ENCODE results near the gene FRMD7.

FRMD7 gene

DNA sequence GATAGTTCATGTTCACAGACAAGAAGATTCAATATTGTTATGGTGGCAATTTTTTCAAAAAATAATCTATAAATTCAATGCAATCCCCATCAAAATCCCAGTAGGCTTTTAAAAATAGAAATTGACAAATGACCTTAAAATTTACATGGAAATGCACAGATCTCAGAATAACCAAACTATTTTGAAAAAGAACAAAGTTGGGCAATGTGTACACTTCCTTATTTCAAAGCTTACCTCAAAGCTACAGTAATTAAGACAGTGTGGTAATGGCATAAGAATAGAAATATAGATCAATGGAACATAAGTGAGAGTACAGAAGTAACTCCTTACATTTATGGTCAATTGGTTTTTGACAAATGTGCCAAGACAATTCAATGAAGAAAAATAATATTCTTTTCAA is 39.0 kb downstream of the FRMD7 start:
- peaks cover 0 to 4% (median 0%) of the 10 kb centered on the region in 4 donors for H3K4me1 ChIP-seq
- no peaks in the 10 kb centered on the region for H3K9me3 ChIP-seq
- TF ChIP-seq, protein P1, sequence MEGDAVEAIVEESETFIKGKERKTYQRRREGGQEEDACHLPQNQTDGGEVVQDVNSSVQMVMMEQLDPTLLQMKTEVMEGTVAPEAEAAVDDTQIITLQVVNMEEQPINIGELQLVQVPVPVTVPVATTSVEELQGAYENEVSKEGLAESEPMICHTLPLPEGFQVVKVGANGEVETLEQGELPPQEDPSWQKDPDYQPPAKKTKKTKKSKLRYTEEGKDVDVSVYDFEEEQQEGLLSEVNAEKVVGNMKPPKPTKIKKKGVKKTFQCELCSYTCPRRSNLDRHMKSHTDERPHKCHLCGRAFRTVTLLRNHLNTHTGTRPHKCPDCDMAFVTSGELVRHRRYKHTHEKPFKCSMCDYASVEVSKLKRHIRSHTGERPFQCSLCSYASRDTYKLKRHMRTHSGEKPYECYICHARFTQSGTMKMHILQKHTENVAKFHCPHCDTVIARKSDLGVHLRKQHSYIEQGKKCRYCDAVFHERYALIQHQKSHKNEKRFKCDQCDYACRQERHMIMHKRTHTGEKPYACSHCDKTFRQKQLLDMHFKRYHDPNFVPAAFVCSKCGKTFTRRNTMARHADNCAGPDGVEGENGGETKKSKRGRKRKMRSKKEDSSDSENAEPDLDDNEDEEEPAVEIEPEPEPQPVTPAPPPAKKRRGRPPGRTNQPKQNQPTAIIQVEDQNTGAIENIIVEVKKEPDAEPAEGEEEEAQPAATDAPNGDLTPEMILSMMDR (IDR thresholded peaks at IDR 0.05), result no peak
- H3K36me3 ChIP-seq, result no peaks in the 10 kb centered on the region
- DNase-seq, result no peak
- H3K27ac ChIP-seq, result no peak overlapping the region
- H3K27me3 ChIP-seq, result no peaks in the 10 kb centered on the region
- H3K4me3 ChIP-seq, result no peak overlapping the region
- intact Hi-C loops (cut with DNase I; ENCODE audit: low total_unique reads), result no loop called here

DNA sequence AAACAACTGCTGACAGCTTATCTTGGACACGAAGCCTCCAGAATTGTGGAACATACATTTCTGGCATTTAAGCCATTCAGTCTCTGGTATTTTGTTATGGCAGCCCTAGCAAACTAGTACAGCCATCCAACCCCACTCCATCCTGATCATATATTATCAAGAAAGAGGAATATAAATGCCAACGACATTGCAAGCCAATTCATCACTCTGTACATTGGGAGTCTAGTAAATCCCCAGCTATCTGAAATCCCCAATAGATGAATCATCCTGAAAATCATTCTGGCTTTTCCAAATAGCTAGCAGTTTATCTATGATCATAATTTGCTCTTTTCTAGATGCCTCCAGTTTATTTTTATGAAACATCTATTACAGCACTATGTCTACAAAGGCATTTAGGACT is 41.1 kb downstream of the FRMD7 start:
- Histone ChIP-seq H3K4me3 (no peak overlapping the region), H3K27ac (no peak overlapping the region), H3K4me1 (no peaks in the 10 kb centered on the region), H3K27me3 (no peaks in the 10 kb centered on the region), H3K36me3 (no peaks in the 10 kb centered on the region), H3K9me3 (no peaks in the 10 kb centered on the region)
- DNase-seq, result no peak
- TF ChIP-seq, protein P1 (IDR thresholded peaks at IDR 0.05), result no peak
- intact Hi-C loops (cut with DNase I; ENCODE audit: low total_unique reads), result no loop called here

GRCh38 chrX:132085786-132086185 is 42.0 kb downstream of the FRMD7 start:
- intact Hi-C loops (cut with DNase I; ENCODE audit: low total_unique reads), result no loop called here
- no peak overlapping the region for H3K4me3 ChIP-seq
- H3K36me3 ChIP-seq, result no peaks in the 10 kb centered on the region
- H3K4me1 ChIP-seq, result no peaks in the 10 kb centered on the region
- no peaks in the 10 kb centered on the region for H3K9me3 ChIP-seq
- TF ChIP-seq, protein P1 (IDR thresholded peaks at IDR 0.05), result no peak
- DNase-seq, result no peak
- no peak overlapping the region for H3K27ac ChIP-seq
- H3K27me3 ChIP-seq, result no peaks in the 10 kb centered on the region

GRCh38 chrX:132077912-132078311 is 49.9 kb downstream of the FRMD7 start:
- Histone ChIP-seq H3K4me1 (no peaks in the 10 kb centered on the region), H3K4me3 (no peak overlapping the region), H3K27ac (no peak overlapping the region), H3K9me3 (no peaks in the 10 kb centered on the region), H3K36me3 (no peaks in the 10 kb centered on the region), H3K27me3 (no peaks in the 10 kb centered on the region)
- TF ChIP-seq, protein P1 (IDR thresholded peaks at IDR 0.05), result no peak
- intact Hi-C loops (cut with DNase I; ENCODE audit: low total_unique reads), result no loop called here
- no peak for DNase-seq

- no peaks in the 10 kb centered on the region for H3K4me1 ChIP-seq
- DNase-seq, result no peak
- H3K27me3 ChIP-seq, result no peaks in the 10 kb centered on the region
- intact Hi-C loops (cut with DNase I; ENCODE audit: low total_unique reads), result no loop called here
- no peaks in the 10 kb centered on the region for H3K9me3 ChIP-seq
- H3K27ac ChIP-seq, result no peak overlapping the region
- TF ChIP-seq, protein P1 (IDR thresholded peaks at IDR 0.05), result no peak
- no peaks in the 10 kb centered on the region for H3K36me3 ChIP-seq
- H3K4me3 ChIP-seq, result no peak overlapping the region
These were observed 50.4 kb downstream of the FRMD7 start for GRCh38 chrX:132077414-132077813.

DNA sequence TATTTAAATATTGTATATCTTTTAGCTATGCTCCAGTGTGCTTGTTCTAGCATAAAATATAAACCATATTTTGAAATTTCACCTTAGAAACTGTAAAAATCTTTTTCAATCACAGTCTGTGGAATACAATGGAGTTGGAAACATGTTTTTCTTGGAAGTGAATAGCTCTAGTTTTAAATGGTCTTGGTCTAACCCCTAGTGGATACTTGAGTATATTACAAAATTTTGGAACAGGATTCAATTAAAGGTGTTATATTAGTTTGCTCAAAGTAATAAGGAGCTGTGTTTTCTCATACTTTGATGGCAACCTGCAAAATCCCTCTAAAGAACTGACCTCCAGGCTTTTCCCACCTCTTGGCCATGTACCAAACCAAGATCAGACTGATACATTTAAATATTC is 56.6 kb downstream of the FRMD7 start:
- no peaks in the 10 kb centered on the region for H3K36me3 ChIP-seq
- H3K9me3 ChIP-seq, result no peaks in the 10 kb centered on the region
- TF ChIP-seq, protein P1 (IDR thresholded peaks at IDR 0.05), result peak; percentile 14 to 17
- no peak overlapping the region for H3K27ac ChIP-seq
- no peak for DNase-seq
- no peaks in the 10 kb centered on the region for H3K4me1 ChIP-seq
- H3K4me3 ChIP-seq, result no peak overlapping the region
- intact Hi-C loops (cut with DNase I; ENCODE audit: low total_unique reads), result no loop called here
- no peaks in the 10 kb centered on the region for H3K27me3 ChIP-seq

Data from tibial artery (tissue), 4 donors.